IMR-90 (cell line): Measurements from ENCODE around the gene SHISA4.

Source experiments
- CEBPB ChIP-seq: IDR thresholded peaks from 2 replicates; pipeline ENCODE4 v1.6.1; 2012; ENCODE audit warnings: low read depth, low read length, improper control_type of control experiment
- MXI1 ChIP-seq: IDR thresholded peaks from 2 replicates; pipeline ENCODE4 v1.6.1; 2012; ENCODE audit warnings: low read depth, mild to moderate bottlenecking, low read length, moderate library complexity, borderline replicate concordance
- TF ChIP-seq, protein P1 (sequence below): conservative IDR thresholded peaks from 2 replicates; pipeline ENCODE4 v1.5.1; 2012; ENCODE audit warnings: mild to moderate bottlenecking, low read depth, low read length, improper control_type of control experiment
- TF ChIP-seq, protein P2 (sequence below): fragments of 150-350 bp; IDR thresholded peaks from 2 replicates; pipeline ENCODE4 v1.6.1; 2017; ENCODE audit warnings: mild to moderate bottlenecking, antibody characterized with exemption, low read length, low read depth
- TF ChIP-seq, protein P3 (sequence below): fragments of 150-350 bp; IDR thresholded peaks from 2 replicates; pipeline ENCODE4 v1.6.1; 2016; ENCODE audit warnings: low read depth, mild to moderate bottlenecking, low read length, moderate library complexity, borderline replicate concordance

DNA sequence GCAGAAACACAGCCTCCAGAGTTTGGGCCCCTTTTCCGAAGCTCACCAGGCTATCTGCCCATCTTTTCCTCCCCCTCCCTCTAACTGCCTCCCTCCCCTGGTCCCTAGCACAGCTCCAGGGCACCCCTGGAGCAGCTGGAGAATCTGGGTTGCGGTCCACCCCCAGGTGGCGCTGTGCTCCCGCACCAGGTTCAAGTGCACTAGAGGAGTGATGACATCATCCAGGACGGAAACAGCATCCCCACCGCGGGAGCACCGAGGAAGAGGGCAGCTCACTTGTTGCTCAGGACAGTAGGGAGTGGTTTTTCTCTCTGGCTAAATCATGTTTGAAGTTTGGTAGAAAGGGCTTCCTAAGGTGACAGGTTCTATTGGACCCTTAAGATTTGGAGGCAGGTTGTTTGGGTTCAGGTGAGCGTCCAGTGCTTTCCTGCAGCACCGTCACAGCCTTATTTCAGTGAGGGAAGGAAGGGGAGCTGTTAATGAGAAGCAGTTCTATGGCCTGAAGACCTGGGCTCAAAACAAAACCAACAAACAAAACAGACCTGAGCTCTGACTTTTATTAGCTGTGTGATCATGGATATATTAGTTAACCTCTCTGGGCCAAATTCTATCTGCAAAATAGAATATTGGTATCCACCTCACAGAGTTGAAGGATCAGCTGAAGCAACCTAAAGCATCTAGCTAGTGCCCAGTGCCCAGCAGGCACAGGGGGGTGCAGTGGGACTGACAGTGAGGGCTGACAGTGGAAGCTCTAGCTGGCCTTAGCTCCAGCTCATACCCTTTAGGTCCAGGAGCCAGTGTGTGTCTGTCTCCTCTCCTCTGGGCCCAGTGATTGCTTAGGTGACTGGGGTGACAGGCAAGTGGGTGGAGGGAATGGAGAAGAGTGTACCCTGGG lies 7.5 kb downstream of the SHISA4 start:
- TF ChIP-seq MXI1: 0 out of 2 replicates have a peak, but pooled peaks have one; percentile 25
- TF ChIP-seq, protein P1, sequence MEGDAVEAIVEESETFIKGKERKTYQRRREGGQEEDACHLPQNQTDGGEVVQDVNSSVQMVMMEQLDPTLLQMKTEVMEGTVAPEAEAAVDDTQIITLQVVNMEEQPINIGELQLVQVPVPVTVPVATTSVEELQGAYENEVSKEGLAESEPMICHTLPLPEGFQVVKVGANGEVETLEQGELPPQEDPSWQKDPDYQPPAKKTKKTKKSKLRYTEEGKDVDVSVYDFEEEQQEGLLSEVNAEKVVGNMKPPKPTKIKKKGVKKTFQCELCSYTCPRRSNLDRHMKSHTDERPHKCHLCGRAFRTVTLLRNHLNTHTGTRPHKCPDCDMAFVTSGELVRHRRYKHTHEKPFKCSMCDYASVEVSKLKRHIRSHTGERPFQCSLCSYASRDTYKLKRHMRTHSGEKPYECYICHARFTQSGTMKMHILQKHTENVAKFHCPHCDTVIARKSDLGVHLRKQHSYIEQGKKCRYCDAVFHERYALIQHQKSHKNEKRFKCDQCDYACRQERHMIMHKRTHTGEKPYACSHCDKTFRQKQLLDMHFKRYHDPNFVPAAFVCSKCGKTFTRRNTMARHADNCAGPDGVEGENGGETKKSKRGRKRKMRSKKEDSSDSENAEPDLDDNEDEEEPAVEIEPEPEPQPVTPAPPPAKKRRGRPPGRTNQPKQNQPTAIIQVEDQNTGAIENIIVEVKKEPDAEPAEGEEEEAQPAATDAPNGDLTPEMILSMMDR: peak; percentile 98
- TF ChIP-seq CEBPB: peak; percentile 76
- TF ChIP-seq, protein P2, sequence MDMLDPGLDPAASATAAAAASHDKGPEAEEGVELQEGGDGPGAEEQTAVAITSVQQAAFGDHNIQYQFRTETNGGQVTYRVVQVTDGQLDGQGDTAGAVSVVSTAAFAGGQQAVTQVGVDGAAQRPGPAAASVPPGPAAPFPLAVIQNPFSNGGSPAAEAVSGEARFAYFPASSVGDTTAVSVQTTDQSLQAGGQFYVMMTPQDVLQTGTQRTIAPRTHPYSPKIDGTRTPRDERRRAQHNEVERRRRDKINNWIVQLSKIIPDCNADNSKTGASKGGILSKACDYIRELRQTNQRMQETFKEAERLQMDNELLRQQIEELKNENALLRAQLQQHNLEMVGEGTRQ: no peak
- TF ChIP-seq, protein P3, sequence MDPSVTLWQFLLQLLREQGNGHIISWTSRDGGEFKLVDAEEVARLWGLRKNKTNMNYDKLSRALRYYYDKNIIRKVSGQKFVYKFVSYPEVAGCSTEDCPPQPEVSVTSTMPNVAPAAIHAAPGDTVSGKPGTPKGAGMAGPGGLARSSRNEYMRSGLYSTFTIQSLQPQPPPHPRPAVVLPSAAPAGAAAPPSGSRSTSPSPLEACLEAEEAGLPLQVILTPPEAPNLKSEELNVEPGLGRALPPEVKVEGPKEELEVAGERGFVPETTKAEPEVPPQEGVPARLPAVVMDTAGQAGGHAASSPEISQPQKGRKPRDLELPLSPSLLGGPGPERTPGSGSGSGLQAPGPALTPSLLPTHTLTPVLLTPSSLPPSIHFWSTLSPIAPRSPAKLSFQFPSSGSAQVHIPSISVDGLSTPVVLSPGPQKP: no peak
